ENCODE results near the gene ECHS1.
A peak's percentile ranks its signal among the peaks of the same experiment; 100 is the strongest.
"Not testable (repeated sequence)": the region's sequence is repeated elsewhere in the genome, so short reads cannot be mapped to it uniquely, and the experiment has no call there.

Gene ECHS1

GRCh38 chr10:133397938-133398337 lies 24.8 kb upstream of the ECHS1 start:
- DNase-seq: no peak

GRCh38 chr10:133396035-133396624 lies 23.0 kb upstream of the ECHS1 start:
- DNase-seq: no peak

- DNase-seq: no peak
These were observed 21.7 kb upstream of the ECHS1 start for GRCh38 chr10:133394801-133395221.

GRCh38 chr10:133394064-133394663 lies 21.0 kb upstream of the ECHS1 start, which contains the start of gene MTG1:
MTG1 (plus strand) TSS chr10:133394157; CDS start chr10:133394221, 64 bp downstream.
- DNase-seq: peak; percentile 97

GRCh38 chr10:133393401-133394063 lies 20.4 kb upstream of the ECHS1 start:
- DNase-seq: no peak

- no peak for DNase-seq
These were observed 18.8 kb upstream of the ECHS1 start for GRCh38 chr10:133391761-133392518.

GRCh38 chr10:133391249-133391635 lies 18.1 kb upstream of the ECHS1 start:
- no peak for DNase-seq

- no peak for DNase-seq
These were observed 17.6 kb upstream of the ECHS1 start for GRCh38 chr10:133390597-133391248.

- no peak for DNase-seq
These were observed 16.0 kb upstream of the ECHS1 start for GRCh38 chr10:133388973-133389818.

GRCh38 chr10:133388236-133388972 lies 15.2 kb upstream of the ECHS1 start:
- DNase-seq: no peak

GRCh38 chr10:133386951-133387350 lies 13.8 kb upstream of the ECHS1 start:
- not testable (repeated sequence) for DNase-seq

GRCh38 chr10:133385214-133385613 lies 12.1 kb upstream of the ECHS1 start:
- DNase-seq: peak; percentile 7

GRCh38 chr10:133384071-133384470 lies 10.9 kb upstream of the ECHS1 start:
- no peak for DNase-seq

GRCh38 chr10:133383551-133383950 lies 10.4 kb upstream of the ECHS1 start:
- DNase-seq: no peak

GRCh38 chr10:133381036-133381435 lies 7.9 kb upstream of the ECHS1 start:
- peak; percentile 8 for DNase-seq

- no peak for DNase-seq
These were observed 6.9 kb upstream of the ECHS1 start for GRCh38 chr10:133379801-133380666.

- peak; percentile 71 for DNase-seq
These were observed 6.1 kb upstream of the ECHS1 start, which contains the start of gene PAOX for GRCh38 chr10:133379152-133379800. PAOX (plus strand) TSS chr10:133379262; CDS start chr10:133379317, 55 bp downstream.

- DNase-seq: peak; percentile 75
These were observed 5.3 kb upstream of the ECHS1 start for GRCh38 chr10:133378251-133379096.
